ENCODE measurements around the gene SEC61A2. TPM values are rescaled to one million over a fixed set of nuclear protein-coding genes. Genes with fewer than 3 reads are reported as not detected.

SEC61A2 gene
- total RNA-seq, 1 donor from 2014 or later: 21.9 TPM

DNA sequence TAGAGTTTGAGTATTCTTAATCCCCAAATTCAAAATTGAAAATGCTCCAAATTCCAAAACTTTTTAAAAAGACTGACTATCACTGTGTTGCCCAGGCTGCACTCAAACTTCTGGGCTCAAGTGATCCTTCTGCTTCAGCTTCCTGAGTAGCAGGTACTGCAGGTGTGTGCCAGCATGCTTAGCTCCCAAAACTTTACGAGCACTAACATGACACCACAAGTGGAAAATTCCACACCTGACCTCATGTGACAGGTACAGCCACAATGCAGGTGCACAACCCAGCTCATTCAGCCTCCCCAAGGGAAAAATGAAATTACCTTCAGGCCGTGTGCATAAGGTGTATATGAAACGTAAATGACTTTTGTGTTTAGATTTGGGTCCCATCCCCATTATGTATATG lies 83.0 kb downstream of the SEC61A2 start:
- Mint-ChIP-seq H3K4me3 (no peak overlapping the region), H3K27me3 (ENCODE audit: insufficient read depth) (no peaks in the 10 kb centered on the region), H3K9me3 (no peaks in the 10 kb centered on the region), H3K4me1 (ENCODE audit: low read depth) (peaks cover 37% of the 10 kb centered on the region), H3K36me3 (ENCODE audit: low read depth) (peaks cover 44% of the 10 kb centered on the region), H3K27ac (no peak overlapping the region)
- no peak for DNase-seq (ENCODE audit: low spot score)
- intact Hi-C loops (cut with micrococcal nuclease): no loop called here

DNA sequence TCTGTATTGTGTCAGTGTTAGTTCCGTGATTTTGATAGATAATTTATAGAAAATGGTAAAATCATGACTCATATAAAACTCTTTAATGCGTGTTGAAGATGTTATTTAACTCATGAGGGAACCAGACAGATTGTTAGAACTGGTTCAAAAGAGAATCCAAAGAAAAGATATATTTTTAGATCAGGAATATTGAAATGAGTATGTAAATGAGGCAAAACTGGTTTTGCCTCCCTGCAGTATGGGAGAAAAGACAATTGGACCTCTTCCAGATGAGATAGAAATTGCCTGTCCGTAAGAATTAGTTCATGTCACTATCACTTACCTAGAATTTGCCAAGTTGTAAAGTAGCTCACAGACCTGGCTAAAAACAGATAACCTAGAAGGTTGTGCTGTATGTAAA lies 84.1 kb downstream of the SEC61A2 start:
- Mint-ChIP-seq H3K4me1 (ENCODE audit: low read depth) (peaks cover 37% of the 10 kb centered on the region), H3K36me3 (ENCODE audit: low read depth) (peaks cover 42% of the 10 kb centered on the region), H3K27ac (peak overlapping the region; percentile 56), H3K27me3 (ENCODE audit: insufficient read depth) (no peaks in the 10 kb centered on the region), H3K9me3 (no peaks in the 10 kb centered on the region), H3K4me3 (no peak overlapping the region)
- intact Hi-C loops (cut with micrococcal nuclease): loop anchor here (1.0 to 2.0 kb wide), 4 partner anchors 17 to 689 kb away; partner anchors contain the start of gene CDC123
- no peak for DNase-seq (ENCODE audit: low spot score)

DNA sequence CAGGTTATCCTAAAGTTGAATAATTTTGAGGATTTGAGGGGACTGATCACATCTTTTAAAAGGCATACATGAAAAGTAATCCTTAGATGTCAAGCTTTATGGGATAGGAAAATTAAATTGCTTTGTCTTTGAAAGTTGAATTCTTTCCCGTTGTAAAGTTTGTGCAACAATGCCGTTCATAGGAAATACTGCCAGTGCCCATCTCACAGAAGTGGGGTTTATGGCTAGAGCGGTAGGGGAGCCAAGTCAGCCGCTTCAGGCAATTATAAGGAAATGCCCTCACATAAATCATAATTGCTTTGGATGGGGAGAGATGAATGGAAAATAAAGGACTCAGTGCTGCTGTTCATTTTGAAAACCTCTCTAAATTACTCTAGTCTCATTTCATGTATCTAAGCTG lies 84.6 kb downstream of the SEC61A2 start:
- Mint-ChIP-seq H3K4me3 (no peak overlapping the region), H3K27ac (peak overlapping the region; percentile 56)
- intact Hi-C loops (cut with micrococcal nuclease): loop anchor here (1.0 to 2.0 kb wide), 4 partner anchors 18 to 689 kb away; partner anchors contain the start of gene CDC123

DNA sequence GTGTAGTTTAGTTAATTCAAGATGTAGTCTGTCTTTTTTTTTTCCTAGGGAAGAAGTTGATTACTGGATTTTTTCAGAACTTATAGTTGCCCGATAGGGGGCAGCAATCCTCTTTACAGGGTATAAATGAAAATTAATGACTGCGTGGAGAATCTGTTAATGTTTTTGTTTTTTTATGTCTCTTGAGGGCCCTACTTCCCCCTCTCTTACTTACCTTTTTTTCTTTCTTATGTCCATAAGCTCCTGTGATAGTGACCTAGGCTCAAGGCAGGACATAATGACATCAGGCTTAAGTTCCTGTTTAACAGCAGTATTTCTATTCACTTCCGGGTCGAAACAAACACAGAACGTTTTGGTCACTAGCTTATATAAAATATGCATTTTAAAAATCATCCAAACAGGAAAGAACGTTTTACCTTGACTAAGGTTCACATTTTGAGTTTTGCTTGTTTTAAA lies 85.3 kb downstream of the SEC61A2 start:
- Mint-ChIP-seq H3K36me3 (ENCODE audit: low read depth) (peaks cover 43% of the 10 kb centered on the region), H3K4me1 (ENCODE audit: low read depth) (peaks cover 37% of the 10 kb centered on the region), H3K4me3 (peak overlapping the region; percentile 43), H3K9me3 (no peaks in the 10 kb centered on the region), H3K27ac (peak overlapping the region; percentile 59), H3K27me3 (ENCODE audit: insufficient read depth) (no peaks in the 10 kb centered on the region)
- peak; percentile 15 for DNase-seq (ENCODE audit: low spot score)
- intact Hi-C loops (cut with micrococcal nuclease): loop anchor here (1.0 to 2.0 kb wide), 4 partner anchors 18 to 688 kb away; partner anchors contain the start of gene CDC123

More for the DNA sequence above, 84.6 kb downstream of the SEC61A2 start:
- no peaks in the 10 kb centered on the region for H3K9me3 Mint-ChIP-seq
- H3K4me1 Mint-ChIP-seq (ENCODE audit: low read depth): peaks cover 37% of the 10 kb centered on the region
- peaks cover 44% of the 10 kb centered on the region for H3K36me3 Mint-ChIP-seq (ENCODE audit: low read depth)
- no peak for DNase-seq (ENCODE audit: low spot score)
- no peaks in the 10 kb centered on the region for H3K27me3 Mint-ChIP-seq (ENCODE audit: insufficient read depth)

Other genes starting within 250 kb of the SEC61A2 start
- gene UPF2, start 86.9 kb upstream of the SEC61A2 start, total RNA-seq: 38.9 and 43.6 TPM in 2 replicates
- gene DHTKD1, start 60.7 kb upstream of the SEC61A2 start, total RNA-seq: 19.9 and 22.6 TPM in 2 replicates
- 121 and 131 TPM in 2 replicates for gene NUDT5, start 66.2 kb downstream of the SEC61A2 start, total RNA-seq
- 190 and 191 TPM in 2 replicates for gene CDC123, start 66.5 kb downstream of the SEC61A2 start, total RNA-seq
- gene CAMK1D, start 219.9 kb downstream of the SEC61A2 start, total RNA-seq: 6.8 and 7.4 TPM in 2 replicates

Measured in activated T-helper 1 cell treated with anti-CD3 and anti-CD28 coated beads, Interleukin-12 subunit alpha, Interleukin-12 subunit beta, Interleukin-2, Interleukin-4 antibody, amounts not matched to agents 30 ng/mL and 10 ng/mL and 1 ng/mL, durations not matched to agents 14 hours and 24 hours and 36 hours (primary cell).